ENCODE measurements around the gene GDPD3.
A peak's percentile ranks its signal among the peaks of the same experiment; 100 is the strongest.
"Not testable (repeated sequence)": the region's sequence is repeated elsewhere in the genome, so short reads cannot be mapped to it uniquely, and the experiment has no call there.

GDPD3 gene

DNA sequence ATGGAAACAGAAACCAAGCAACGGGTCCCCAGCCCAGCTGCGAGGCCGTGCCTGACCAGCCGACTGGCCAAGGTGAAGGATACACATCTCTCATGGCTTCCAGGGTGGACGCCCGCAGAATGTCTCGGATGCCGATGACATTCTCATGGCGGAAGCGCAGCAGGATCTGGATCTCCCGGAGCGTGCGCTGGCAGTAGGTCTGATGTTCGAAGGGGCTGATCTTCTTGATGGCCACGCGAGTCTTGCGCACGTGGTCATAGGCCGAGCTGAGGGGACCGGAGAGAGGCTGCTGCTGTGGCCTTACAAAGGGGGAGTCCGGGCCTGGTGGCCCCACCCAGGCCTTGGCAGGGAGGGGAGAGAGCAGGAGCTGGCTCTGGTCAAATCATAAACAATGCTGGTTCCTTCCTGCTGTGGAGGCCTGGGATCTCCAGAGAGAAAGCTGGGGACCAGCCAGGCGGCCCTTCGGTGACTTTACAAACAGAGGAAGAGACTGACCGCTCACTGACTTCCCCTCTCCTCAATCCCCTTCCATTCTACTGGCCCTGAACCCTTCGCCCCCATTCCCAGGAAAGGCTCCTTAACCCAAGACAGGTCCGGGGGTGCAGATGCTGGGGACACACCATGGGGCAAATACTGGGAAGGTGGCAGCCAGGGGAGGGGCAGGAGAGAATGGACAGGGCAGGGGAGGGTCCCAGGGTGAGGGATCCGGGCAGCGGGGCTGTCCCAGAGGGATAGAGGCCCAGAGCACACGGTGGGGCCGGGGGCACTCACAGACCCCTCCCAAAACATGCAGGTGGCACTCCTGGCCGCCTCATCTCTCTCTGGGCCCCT, 8.6 kb upstream of the GDPD3 start:
- H3K36me3 ChIP-seq (ENCODE audit: insufficient read depth, low read length) = peaks cover 34% of the 10 kb centered on the region
- no peaks in the 10 kb centered on the region for H3K9me3 ChIP-seq (replicated peaks; ENCODE audit: low read length)
- H3K4me3 ChIP-seq (ENCODE audit: low read length) = peak overlapping the region; percentile 93
- no peaks in the 10 kb centered on the region for H3K27me3 ChIP-seq (ENCODE audit: control insufficient read depth, insufficient read depth, low read length)
- peak overlapping the region; percentile 85 for H3K9ac ChIP-seq (ENCODE audit: low read depth, low read length)
- peaks cover 27% of the 10 kb centered on the region for H3K4me1 ChIP-seq (ENCODE audit: control insufficient read depth, insufficient read depth, low read length)
- peak overlapping the region; percentile 100 for H3K4me2 ChIP-seq (ENCODE audit: low read length)

DNA sequence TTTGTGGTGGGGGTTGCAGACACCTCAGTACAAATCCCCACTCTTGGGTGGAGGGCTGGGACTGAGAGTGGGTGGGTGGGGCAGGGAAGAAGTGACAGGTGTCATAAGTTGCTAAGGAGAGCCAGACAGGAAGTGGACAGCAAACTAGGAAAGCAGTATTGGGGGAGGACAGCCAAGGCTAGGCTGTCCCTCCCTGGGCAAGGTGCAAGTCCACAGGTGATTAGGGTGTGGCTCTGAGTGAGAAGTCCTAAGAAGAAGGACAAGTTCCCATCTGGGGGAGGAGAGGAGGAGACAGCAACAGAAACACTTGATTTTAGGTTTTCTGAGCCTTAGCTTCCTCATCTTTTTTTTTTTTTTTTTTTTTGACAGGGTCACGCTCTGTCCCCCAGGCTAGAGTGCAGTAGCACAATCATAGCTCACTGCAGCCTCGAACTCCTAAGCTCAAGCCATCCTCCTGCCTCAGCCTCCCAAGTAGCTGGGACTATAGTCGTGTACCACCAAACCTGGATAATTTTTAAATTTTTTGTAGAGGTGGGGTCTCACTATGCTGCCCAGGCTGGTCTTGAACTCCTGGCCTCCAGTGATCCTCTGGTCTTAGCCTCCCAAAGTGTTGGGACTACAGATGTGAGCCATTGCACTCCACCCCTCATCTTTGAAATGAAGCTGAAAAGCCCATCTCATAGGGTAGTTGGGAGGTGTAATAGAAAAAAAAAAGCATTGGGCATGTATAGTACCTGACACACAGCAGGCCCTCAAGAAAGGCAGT, 7.2 kb upstream of the GDPD3 start:
- Histone ChIP-seq H3K27me3 (ENCODE audit: control insufficient read depth, insufficient read depth, low read length) (no peaks in the 10 kb centered on the region), H3K9me3 (replicated peaks; ENCODE audit: low read length) (no peaks in the 10 kb centered on the region), H3K4me2 (ENCODE audit: low read length) (no peak overlapping the region), H3K4me1 (ENCODE audit: control insufficient read depth, insufficient read depth, low read length) (peaks cover 28% of the 10 kb centered on the region), H3K36me3 (ENCODE audit: insufficient read depth, low read length) (peaks cover 39% of the 10 kb centered on the region), H3K9ac (ENCODE audit: low read depth, low read length) (no peak overlapping the region), H3K4me3 (ENCODE audit: low read length) (no peak overlapping the region)

DNA sequence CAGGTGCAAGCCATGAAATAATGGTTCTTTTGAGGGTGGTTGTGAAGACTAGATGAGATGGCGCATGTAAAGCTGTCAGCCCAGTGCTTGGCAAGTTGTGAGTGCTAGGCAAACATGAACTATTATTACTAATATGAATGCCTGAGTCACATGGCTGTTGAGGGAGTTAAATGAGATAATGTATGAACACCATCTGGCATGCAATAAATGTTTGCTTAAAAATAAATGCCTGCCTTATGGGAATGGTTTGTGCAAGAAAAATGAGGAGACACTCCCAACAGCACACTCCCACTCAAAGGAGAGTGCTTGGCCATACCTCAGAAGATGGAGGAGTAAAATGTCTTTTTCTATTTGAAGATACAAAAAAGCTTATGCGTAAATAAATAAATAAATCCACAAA, 6.1 kb upstream of the GDPD3 start:
- Histone ChIP-seq H3K9ac (ENCODE audit: low read depth, low read length) (no peak overlapping the region), H3K9me3 (replicated peaks; ENCODE audit: low read length) (no peaks in the 10 kb centered on the region), H3K36me3 (ENCODE audit: insufficient read depth, low read length) (peaks cover 44% of the 10 kb centered on the region), H3K4me2 (ENCODE audit: low read length) (no peak overlapping the region), H3K27me3 (ENCODE audit: control insufficient read depth, insufficient read depth, low read length) (no peaks in the 10 kb centered on the region), H3K4me1 (ENCODE audit: control insufficient read depth, insufficient read depth, low read length) (peaks cover 25% of the 10 kb centered on the region), H3K4me3 (ENCODE audit: low read length) (no peak overlapping the region)

DNA sequence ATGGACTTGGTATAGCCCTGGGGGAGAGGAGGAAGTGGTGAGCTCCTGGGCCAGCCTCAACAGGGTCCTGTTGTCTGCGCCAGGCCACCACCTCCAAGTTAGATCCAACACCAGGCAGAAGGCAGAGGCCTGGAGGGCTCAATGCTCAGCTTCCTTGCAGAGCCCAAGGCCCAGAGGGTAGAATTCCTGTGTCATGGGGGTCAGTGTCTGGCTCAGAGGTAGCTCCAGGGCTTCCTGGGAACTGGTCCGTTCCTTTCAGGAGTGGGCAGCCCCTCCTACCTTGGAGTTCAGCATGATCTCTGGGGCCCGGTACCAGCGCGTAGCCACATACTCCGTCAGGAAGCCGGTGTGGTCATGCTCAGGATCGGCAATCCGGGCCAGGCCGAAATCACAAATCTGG, 4.4 kb upstream of the GDPD3 start:
- no peak overlapping the region for H3K4me3 ChIP-seq (ENCODE audit: low read length)
- peaks cover 48% of the 10 kb centered on the region for H3K36me3 ChIP-seq (ENCODE audit: insufficient read depth, low read length)
- H3K4me2 ChIP-seq (ENCODE audit: low read length) = no peak overlapping the region
- no peaks in the 10 kb centered on the region for H3K9me3 ChIP-seq (replicated peaks; ENCODE audit: low read length)
- peaks cover 31% of the 10 kb centered on the region for H3K4me1 ChIP-seq (ENCODE audit: control insufficient read depth, insufficient read depth, low read length)
- H3K27me3 ChIP-seq (ENCODE audit: control insufficient read depth, insufficient read depth, low read length) = no peaks in the 10 kb centered on the region
- no peak overlapping the region for H3K9ac ChIP-seq (ENCODE audit: low read depth, low read length)

DNA sequence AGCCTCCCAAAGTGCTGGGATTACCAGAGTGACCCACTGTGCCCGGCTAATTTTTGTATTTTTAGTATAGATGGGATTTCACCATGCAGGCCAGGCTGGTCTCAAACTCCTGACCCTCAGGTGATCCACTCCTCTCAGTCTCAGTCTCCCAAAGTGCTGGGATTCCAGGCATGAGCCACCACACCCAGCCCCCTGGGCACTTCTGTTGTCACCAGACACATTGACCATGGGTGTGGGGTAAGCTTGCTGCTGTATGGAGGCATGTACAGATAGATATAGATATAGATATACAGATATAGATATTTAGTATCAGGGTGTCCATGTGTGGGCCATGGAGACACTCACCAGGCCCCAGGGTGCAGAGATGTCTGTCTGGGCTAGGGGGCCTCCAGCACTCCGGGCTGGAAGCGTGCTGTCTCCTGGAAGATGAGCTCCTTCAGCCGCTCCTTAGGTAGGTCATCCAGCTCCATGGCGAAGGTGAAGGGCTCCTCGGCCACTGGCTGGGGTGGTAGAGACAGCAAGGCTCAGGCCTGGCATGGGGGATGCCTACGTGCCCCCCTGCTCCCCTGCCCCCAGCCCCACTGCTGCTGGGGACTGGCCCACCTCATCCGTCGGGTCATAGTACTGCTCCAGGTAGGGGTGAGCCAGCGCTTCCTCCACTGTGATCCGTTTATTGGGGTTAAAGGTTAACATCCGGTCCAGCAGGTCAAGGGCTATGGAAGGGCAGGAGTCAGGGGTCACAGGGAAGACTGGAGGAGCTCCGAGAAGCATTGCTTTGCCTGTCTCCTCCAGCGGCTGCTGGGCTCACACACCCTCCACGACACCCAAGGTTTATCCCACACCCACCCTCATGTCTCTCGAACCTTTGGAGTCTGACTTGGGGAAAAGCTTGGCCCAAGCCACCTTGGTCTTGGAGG, 3.2 kb upstream of the GDPD3 start:
- peaks cover 22% of the 10 kb centered on the region for H3K4me1 ChIP-seq (ENCODE audit: control insufficient read depth, insufficient read depth, low read length)
- no peaks in the 10 kb centered on the region for H3K9me3 ChIP-seq (replicated peaks; ENCODE audit: low read length)
- no peak overlapping the region for H3K4me3 ChIP-seq (ENCODE audit: low read length)
- H3K9ac ChIP-seq (ENCODE audit: low read depth, low read length) = no peak overlapping the region
- H3K4me2 ChIP-seq (ENCODE audit: low read length) = no peak overlapping the region
- no peaks in the 10 kb centered on the region for H3K27me3 ChIP-seq (ENCODE audit: control insufficient read depth, insufficient read depth, low read length)
- peaks cover 51% of the 10 kb centered on the region for H3K36me3 ChIP-seq (ENCODE audit: insufficient read depth, low read length)

DNA sequence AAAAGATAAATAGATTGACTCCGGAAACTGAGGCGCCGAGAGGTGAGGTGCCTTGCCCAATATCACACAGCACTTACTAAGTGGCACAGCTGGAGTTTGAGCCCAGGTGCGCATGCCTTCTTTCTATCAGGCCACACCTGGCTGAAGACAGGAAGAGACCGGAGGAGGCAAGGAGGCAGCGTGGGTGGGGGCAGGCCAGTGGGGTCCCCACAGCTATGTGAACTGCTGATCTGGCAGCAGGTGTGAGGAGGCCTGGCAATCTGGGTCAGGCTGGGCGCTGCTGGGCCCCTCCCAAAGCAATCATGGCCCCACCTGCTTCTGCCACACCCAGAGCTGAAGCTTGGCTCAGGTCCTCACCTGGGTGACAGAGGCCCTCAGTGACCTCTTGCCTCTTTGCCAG, 1.9 kb upstream of the GDPD3 start:
- no peak overlapping the region for H3K4me3 ChIP-seq (ENCODE audit: low read length)
- no peaks in the 10 kb centered on the region for H3K9me3 ChIP-seq (replicated peaks; ENCODE audit: low read length)

DNA sequence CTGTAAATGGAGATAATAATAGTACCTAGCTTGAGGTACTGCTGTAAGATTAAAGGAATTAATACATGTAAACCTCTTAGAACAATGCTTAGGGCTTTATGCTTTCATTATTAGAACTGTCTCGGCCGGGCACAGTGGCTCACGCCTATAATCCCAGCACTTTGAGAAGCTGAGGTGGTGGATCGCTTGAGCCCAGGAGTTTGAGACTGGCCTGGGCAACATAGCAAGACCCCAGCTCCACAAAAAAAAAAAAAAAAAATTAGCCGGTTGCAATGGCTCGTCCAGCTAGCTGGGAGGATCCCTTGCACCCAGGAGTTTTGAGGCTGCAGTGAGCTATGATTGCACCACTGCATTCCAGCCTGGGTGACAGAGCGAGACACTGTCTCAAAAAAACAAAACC, 1.5 kb upstream of the GDPD3 start:
- not testable (repeated sequence) for H3K4me2 ChIP-seq (ENCODE audit: low read length); H3K9me3 ChIP-seq (replicated peaks; ENCODE audit: low read length); H3K4me3 ChIP-seq (ENCODE audit: low read length); H3K27me3 ChIP-seq (ENCODE audit: control insufficient read depth, insufficient read depth, low read length); H3K9ac ChIP-seq (ENCODE audit: low read depth, low read length)
- Histone ChIP-seq H3K36me3 (ENCODE audit: insufficient read depth, low read length) (peaks cover 61% of the 10 kb centered on the region), H3K4me1 (ENCODE audit: control insufficient read depth, insufficient read depth, low read length) (peaks cover 21% of the 10 kb centered on the region)

More for the DNA sequence above, 1.9 kb upstream of the GDPD3 start:
- H3K36me3 ChIP-seq (ENCODE audit: insufficient read depth, low read length) = peaks cover 59% of the 10 kb centered on the region
- no peak overlapping the region for H3K9ac ChIP-seq (ENCODE audit: low read depth, low read length)
- peaks cover 21% of the 10 kb centered on the region for H3K4me1 ChIP-seq (ENCODE audit: control insufficient read depth, insufficient read depth, low read length)
- H3K4me2 ChIP-seq (ENCODE audit: low read length) = no peak overlapping the region
- H3K27me3 ChIP-seq (ENCODE audit: control insufficient read depth, insufficient read depth, low read length) = no peaks in the 10 kb centered on the region

DNA sequence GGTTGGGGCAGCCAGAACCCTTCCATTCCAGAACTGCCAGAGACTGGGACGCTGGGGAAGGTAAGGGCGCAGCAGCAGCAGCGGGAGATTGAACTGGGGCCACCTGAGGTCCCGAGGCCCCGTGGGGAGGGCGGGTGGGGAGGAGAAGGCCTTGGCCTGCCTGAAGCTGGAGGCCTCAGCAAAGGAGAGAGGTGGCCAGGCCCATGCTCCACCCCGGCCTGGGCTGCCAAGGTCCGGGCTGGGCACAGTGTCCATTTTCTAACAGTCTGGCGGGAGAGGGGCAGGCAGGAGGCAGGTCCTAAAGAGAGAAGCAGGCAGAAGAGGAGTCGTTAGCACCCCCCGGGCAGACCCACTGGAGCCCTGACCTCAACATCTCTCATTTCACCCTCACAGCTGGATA, 1.1 kb upstream of the GDPD3 start:
- Histone ChIP-seq H3K4me1 (ENCODE audit: control insufficient read depth, insufficient read depth, low read length) (peaks cover 21% of the 10 kb centered on the region), H3K9ac (ENCODE audit: low read depth, low read length) (no peak overlapping the region), H3K9me3 (replicated peaks; ENCODE audit: low read length) (no peaks in the 10 kb centered on the region), H3K4me3 (ENCODE audit: low read length) (no peak overlapping the region), H3K4me2 (ENCODE audit: low read length) (no peak overlapping the region), H3K36me3 (ENCODE audit: insufficient read depth, low read length) (peaks cover 59% of the 10 kb centered on the region), H3K27me3 (ENCODE audit: control insufficient read depth, insufficient read depth, low read length) (no peaks in the 10 kb centered on the region)

DNA sequence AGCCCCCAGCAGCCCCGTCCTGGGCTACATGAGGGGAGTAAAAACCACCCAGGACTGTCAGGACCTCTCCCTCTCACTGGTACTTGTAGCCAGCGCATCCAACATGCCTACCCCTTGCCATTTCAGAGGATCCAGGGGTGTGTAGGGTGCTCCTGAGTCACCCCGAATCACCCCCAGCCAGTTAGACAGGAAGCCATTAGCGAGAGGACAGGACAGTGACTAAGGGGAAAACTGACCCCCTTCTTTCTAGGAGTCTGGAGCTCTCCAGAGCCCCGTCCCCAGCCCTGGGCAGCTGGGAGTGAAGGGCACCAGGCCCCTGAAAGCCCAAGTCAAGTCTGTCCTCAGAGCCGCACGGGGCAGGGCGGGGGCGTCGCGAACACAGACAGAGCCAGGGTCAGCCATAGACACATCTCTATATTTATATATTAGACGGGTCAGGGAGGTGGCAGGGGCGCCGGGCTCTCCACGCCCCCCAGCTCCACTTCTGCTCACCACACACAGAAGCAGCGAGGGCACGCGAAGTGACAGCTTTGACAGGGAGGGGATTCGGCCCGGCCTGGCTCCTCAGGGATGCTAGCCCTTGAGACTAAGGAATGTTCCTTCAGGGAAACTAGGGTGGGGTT, 485 bp upstream of the GDPD3 start:
- peaks cover 21% of the 10 kb centered on the region for H3K4me1 ChIP-seq (ENCODE audit: control insufficient read depth, insufficient read depth, low read length)
- peak overlapping the region; percentile 19 for H3K4me2 ChIP-seq (ENCODE audit: low read length)
- no peaks in the 10 kb centered on the region for H3K27me3 ChIP-seq (ENCODE audit: control insufficient read depth, insufficient read depth, low read length)
- no peak overlapping the region for H3K9ac ChIP-seq (ENCODE audit: low read depth, low read length)
- H3K9me3 ChIP-seq (replicated peaks; ENCODE audit: low read length) = no peaks in the 10 kb centered on the region
- H3K4me3 ChIP-seq (ENCODE audit: low read length) = no peak overlapping the region
- H3K36me3 ChIP-seq (ENCODE audit: insufficient read depth, low read length) = peaks cover 55% of the 10 kb centered on the region

DNA sequence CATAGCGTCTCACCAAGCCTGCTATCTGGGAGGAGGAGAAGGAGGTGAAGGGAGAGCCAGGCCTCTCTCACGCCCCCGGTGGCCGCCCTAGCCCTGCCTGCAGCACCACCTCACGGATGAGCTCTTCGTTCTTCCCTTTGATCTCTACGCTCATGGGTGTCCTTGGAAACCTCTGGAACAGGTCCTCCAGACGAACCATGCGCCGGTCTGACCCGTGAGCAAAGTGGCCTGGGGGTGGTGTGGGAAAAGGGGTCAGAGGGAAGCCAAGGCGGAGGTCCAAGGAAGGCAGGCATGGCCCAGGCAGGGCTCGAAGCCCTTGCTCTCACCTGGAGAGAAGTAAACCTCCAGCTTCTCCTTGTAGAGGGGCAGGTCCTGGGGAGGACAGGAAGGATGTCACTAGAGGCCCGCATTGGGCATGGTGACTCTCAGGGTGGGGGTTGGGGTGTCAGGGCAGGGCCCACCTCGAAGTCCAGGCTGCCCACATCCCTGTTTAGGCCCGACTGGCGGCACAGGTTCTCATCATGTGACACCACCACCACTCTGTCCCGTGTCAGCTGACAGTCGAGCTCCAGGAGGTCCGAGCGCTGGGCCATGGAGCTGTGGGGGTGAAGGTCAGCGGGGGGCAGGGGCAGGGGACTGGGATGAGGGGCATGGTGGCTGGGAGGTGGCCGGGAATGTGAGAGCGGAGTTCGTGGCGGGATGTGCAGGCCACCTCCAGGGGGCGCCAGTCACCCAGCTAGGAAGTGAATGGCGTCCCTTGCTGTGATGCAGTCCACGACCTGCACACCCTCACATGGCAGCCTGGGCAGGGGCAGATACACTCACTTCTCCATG, 923 bp downstream of the GDPD3 start:
- Histone ChIP-seq H3K4me2 (ENCODE audit: low read length) (no peak overlapping the region), H3K4me1 (ENCODE audit: control insufficient read depth, insufficient read depth, low read length) (peaks cover 21% of the 10 kb centered on the region), H3K9me3 (replicated peaks; ENCODE audit: low read length) (no peaks in the 10 kb centered on the region), H3K27me3 (ENCODE audit: control insufficient read depth, insufficient read depth, low read length) (no peaks in the 10 kb centered on the region), H3K9ac (ENCODE audit: low read depth, low read length) (no peak overlapping the region), H3K36me3 (ENCODE audit: insufficient read depth, low read length) (peaks cover 47% of the 10 kb centered on the region), H3K4me3 (ENCODE audit: low read length) (no peak overlapping the region)
